ENCODE data around the gene TADA3.
A peak's percentile ranks its signal among the peaks of the same experiment; 100 is the strongest.

TADA3 gene

GRCh38 chr3:9810433-9810770 is 18.1 kb upstream of the TADA3 start:
- FAIRE-seq (no peak), DNase-seq (ENCODE audit: insufficient read length, low spot score) (no peak)

GRCh38 chr3:9809615-9810432 is 17.6 kb upstream of the TADA3 start, which contains the start of gene TTLL3:
TTLL3 (plus strand) TSS chr3:9810262; CDS start chr3:9810662, 400 bp downstream.
- DNase-seq (ENCODE audit: insufficient read length, low spot score), result peak; percentile 59
- peak; percentile 66 for FAIRE-seq

GRCh38 chr3:9809239-9809614 is 17.0 kb upstream of the TADA3 start:
- peak; percentile 73 for FAIRE-seq

GRCh38 chr3:9808345-9809037 is 16.2 kb upstream of the TADA3 start:
- FAIRE-seq, result peak; percentile 18
- DNase-seq (ENCODE audit: insufficient read length, low spot score), result peak; percentile 60

More at GRCh38 chr3:9809239-9809614, 17.0 kb upstream of the TADA3 start:
- DNase-seq (ENCODE audit: insufficient read length, low spot score), result no peak

- FAIRE-seq (no peak), DNase-seq (ENCODE audit: insufficient read length, low spot score) (no peak)
These were observed 15.7 kb upstream of the TADA3 start for GRCh38 chr3:9807981-9808344.

GRCh38 chr3:9806688-9807589 is 14.7 kb upstream of the TADA3 start:
- no peak for FAIRE-seq
- no peak for DNase-seq (ENCODE audit: insufficient read length, low spot score)

- FAIRE-seq, result no peak
- no peak for DNase-seq (ENCODE audit: insufficient read length, low spot score)
These were observed 13.9 kb upstream of the TADA3 start for GRCh38 chr3:9806137-9806536.

GRCh38 chr3:9804996-9805395 is 12.7 kb upstream of the TADA3 start:
- no peak for FAIRE-seq
- DNase-seq (ENCODE audit: insufficient read length, low spot score), result no peak

- no peak for DNase-seq (ENCODE audit: insufficient read length, low spot score)
- FAIRE-seq, result no peak
These were observed 11.2 kb upstream of the TADA3 start for GRCh38 chr3:9803494-9803893.

- DNase-seq (ENCODE audit: insufficient read length, low spot score) (no peak), FAIRE-seq (no peak)
These were observed 8.3 kb upstream of the TADA3 start for GRCh38 chr3:9800529-9800928.

- FAIRE-seq (no peak), DNase-seq (ENCODE audit: insufficient read length, low spot score) (no peak)
These were observed 5.1 kb upstream of the TADA3 start for GRCh38 chr3:9797196-9797945.

- FAIRE-seq (peak; percentile 56), DNase-seq (ENCODE audit: insufficient read length, low spot score) (no peak)
These were observed 2.9 kb upstream of the TADA3 start for GRCh38 chr3:9795207-9795606.

- FAIRE-seq, result no peak
These were observed 2.1 kb upstream of the TADA3 start for GRCh38 chr3:9794400-9794799.

GRCh38 chr3:9793161-9793781 is 998 bp upstream of the TADA3 start:
- peak; percentile 4 for FAIRE-seq
- DNase-seq (ENCODE audit: insufficient read length, low spot score), result no peak

More at GRCh38 chr3:9794400-9794799, 2.1 kb upstream of the TADA3 start:
- DNase-seq (ENCODE audit: insufficient read length, low spot score), result no peak

- peak; percentile 14 for FAIRE-seq
- DNase-seq (ENCODE audit: insufficient read length, low spot score), result no peak
These were observed 376 bp downstream of the TADA3 start for GRCh38 chr3:9791790-9792404.

- FAIRE-seq, result no peak
These were observed 1.1 kb downstream of the TADA3 start for GRCh38 chr3:9791127-9791526.

GRCh38 chr3:9787714-9788113 is 4.6 kb downstream of the TADA3 start:
- FAIRE-seq, result no peak
- DNase-seq (ENCODE audit: insufficient read length, low spot score), result no peak

More at GRCh38 chr3:9791127-9791526, 1.1 kb downstream of the TADA3 start:
- no peak for DNase-seq (ENCODE audit: insufficient read length, low spot score)

- DNase-seq (ENCODE audit: insufficient read length, low spot score), result no peak
- FAIRE-seq, result no peak
These were observed 5.2 kb downstream of the TADA3 start for GRCh38 chr3:9786825-9787669.

All from GM19239 (cell line).